ENCODE measurements around the gene NMU. TPM values are rescaled to one million over a fixed set of nuclear protein-coding genes. Genes with fewer than 3 reads are reported as not detected.
A peak's percentile ranks its signal among the peaks of the same experiment; 100 is the strongest.

The NMU gene
- total RNA-seq, 2 experiments from 2014 or later = not detected

- ChIA-PET CTCF (ENCODE audit: unreplicated experiment) (interaction anchor here (1.1 kb wide), 1 partner anchor 200 kb away, joined by 3 read pairs; no protein-coding TSS in a partner anchor), POLR2A (interaction anchor here (1.6 to 2.6 kb wide), 2 partner anchors 152 to 201 kb away, joined by 7 to 20 read pairs; partner anchors contain the start of genes SRD5A3 and TMEM165)
- Histone ChIP-seq H3K36me3 (ENCODE audit: insufficient read depth, low read length) (no peaks in the 10 kb centered on the region), H3K9me2 (ENCODE audit: insufficient read depth, low read length) (no peaks in the 10 kb centered on the region), H2AFZ (ENCODE audit: low read length) (peak within 1 kb of the TSS; percentile 92), H3K79me2 (ENCODE audit: insufficient read depth, low read depth, low read length) (no peaks in the 10 kb centered on the region), H4K20me1 (ENCODE audit: insufficient read depth, low read length) (peaks cover 16% of the 10 kb centered on the region; the same call in 1 of the 2 replicates), H3K9me3 (ENCODE audit: low read length) (no peaks in the 10 kb centered on the region), H3K4me2 (ENCODE audit: low read length) (peak within 1 kb of the TSS; percentile 97), H3K4me3 (ENCODE audit: low read depth, low read length, poor library complexity, severe bottlenecking) (peak within 1 kb of the TSS; percentile 79), H3K27ac (ENCODE audit: low read depth, low read length, poor library complexity, severe bottlenecking) (peak within 1 kb of the TSS; percentile 45), H3K4me1 (ENCODE audit: insufficient read depth, low read length, poor library complexity, severe bottlenecking) (peaks cover 7% of the 10 kb centered on the region)
- peak; percentile 86 for DNase-seq (ENCODE audit: low spot score)
- intact Hi-C loops (cut with micrococcal nuclease; ENCODE audit: unreplicated experiment) = loop anchor here (1.0 to 5.0 kb wide), 4 partner anchors 152 to 400 kb away; partner anchors contain the start of genes CEP135, EXOC1, SRD5A3 and TMEM165
- TF ChIP-seq EZH2phosphoT487 (IDR thresholded peaks at IDR 0.05; ENCODE audit: borderline replicate concordance, low read depth, low read length) (no peak), CTCF (conservative IDR thresholded peaks at IDR 0.05; ENCODE audit: low read length) (peak; percentile 68)
- no TSS peak for BruUV-seq (replicated peaks)
These were observed 89.2 kb downstream of the NMU start, which contains the start of gene CLOCK for GRCh38 chr4:55546756-55547465. TSS of gene CLOCK (minus strand) at chr4:55546909. CDS start at chr4:55482785, 64,124 bp downstream.

DNA sequence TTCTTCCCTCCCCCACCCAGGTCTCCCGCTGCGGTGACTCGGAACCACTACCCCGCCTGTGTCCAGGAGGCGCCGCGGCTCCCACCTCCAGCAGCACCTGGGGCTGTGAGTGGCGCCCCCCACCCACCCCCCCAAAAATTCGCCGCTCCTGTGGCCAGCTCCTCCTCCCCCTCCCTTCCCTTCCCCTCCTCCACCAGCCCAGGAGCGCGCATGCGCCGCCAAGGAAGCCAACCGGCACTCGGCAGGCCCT lies 89.7 kb downstream of the NMU start:
- Histone ChIP-seq H3K79me2 (ENCODE audit: insufficient read depth, low read depth, low read length) (no peaks in the 10 kb centered on the region), H3K27ac (ENCODE audit: low read depth, low read length, poor library complexity, severe bottlenecking) (peak overlapping the region; percentile 45), H2AFZ (ENCODE audit: low read length) (peak overlapping the region; percentile 92), H3K9me2 (ENCODE audit: insufficient read depth, low read length) (no peaks in the 10 kb centered on the region), H4K20me1 (ENCODE audit: insufficient read depth, low read length) (peaks cover 18% of the 10 kb centered on the region; the same call in 1 of the 2 replicates), H3K4me1 (ENCODE audit: insufficient read depth, low read length, poor library complexity, severe bottlenecking) (peaks cover 7% of the 10 kb centered on the region), H3K9me3 (ENCODE audit: low read length) (no peaks in the 10 kb centered on the region), H3K4me2 (ENCODE audit: low read length) (peak overlapping the region; percentile 97), H3K4me3 (ENCODE audit: low read depth, low read length, poor library complexity, severe bottlenecking) (peak overlapping the region; percentile 79), H3K36me3 (ENCODE audit: insufficient read depth, low read length) (no peaks in the 10 kb centered on the region)
- BruUV-seq (replicated peaks) = no TSS peak
- POLR2A ChIA-PET = interaction anchor here (0.9 to 2.6 kb wide), 3 partner anchors 152 to 843 kb away, joined by 3 to 20 read pairs (median 7); partner anchors contain the start of genes SRD5A3 and TMEM165
- TF ChIP-seq EZH2phosphoT487 (IDR thresholded peaks at IDR 0.05; ENCODE audit: borderline replicate concordance, low read depth, low read length) (no peak), CTCF (conservative IDR thresholded peaks at IDR 0.05; ENCODE audit: low read length) (no peak)
- no peak for DNase-seq (ENCODE audit: low spot score)
- intact Hi-C loops (cut with micrococcal nuclease; ENCODE audit: unreplicated experiment) = loop anchor here (2.0 to 5.0 kb wide), 3 partner anchors 200 to 401 kb away; partner anchors contain the start of genes CEP135, EXOC1 and SRD5A3
- CTCF ChIA-PET (ENCODE audit: unreplicated experiment) = interaction anchor here (0.7 to 1.1 kb wide), 2 partner anchors 151 to 199 kb away, joined by 3 read pairs; no protein-coding TSS in a partner anchor

Measured in OCI-LY7 (cell line).